ENCODE results near the gene PTTG1IP2. TPM values are rescaled to one million over a fixed set of nuclear protein-coding genes. Genes with fewer than 3 reads are reported as not detected.

Gene PTTG1IP2
- total RNA-seq, 6 donors from 2014 or later, result not detected

DNA sequence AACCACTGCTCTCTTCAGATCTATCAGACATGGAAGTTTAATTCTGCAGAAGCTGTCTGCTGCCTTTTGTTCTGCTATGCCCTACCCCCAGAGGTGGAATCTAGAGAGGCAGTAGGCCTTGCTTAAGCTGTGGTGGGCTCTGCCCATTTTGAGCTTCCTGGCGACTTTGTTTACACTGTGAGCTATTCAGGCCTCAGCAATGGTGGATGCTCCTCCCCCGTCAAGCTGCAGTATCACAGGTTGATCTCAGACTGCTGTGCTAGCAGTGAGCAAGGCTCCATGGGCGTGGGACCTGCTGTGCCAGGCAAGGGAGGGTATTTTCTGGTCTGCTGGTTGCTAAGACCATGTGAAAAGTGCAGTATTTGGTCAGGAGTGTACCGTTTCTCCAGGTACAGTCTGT is 81.6 kb downstream of the PTTG1IP2 start:
- Histone ChIP-seq H3K27ac (no peak overlapping the region), H3K4me3 (no peak overlapping the region), H3K9me3 (no peaks in the 10 kb centered on the region), H3K4me1 (no peaks in the 10 kb centered on the region), H3K36me3 (no peaks in the 10 kb centered on the region), H3K27me3 (no peaks in the 10 kb centered on the region)
- 70 to 83% methylated on average over 1 to 4 of the region's 4 CpGs for WGBS, 2 donors
- ATAC-seq (ENCODE audit: low FRiP score in 2 of 2) (no peak), DNase-seq (no peak)
- TF ChIP-seq EP300 (IDR thresholded peaks at IDR 0.05) (no peak), POLR2A (IDR thresholded peaks at IDR 0.05) (no peak), POLR2AphosphoS5 (IDR thresholded peaks at IDR 0.05) (no peak)
- TF ChIP-seq, protein P1, sequence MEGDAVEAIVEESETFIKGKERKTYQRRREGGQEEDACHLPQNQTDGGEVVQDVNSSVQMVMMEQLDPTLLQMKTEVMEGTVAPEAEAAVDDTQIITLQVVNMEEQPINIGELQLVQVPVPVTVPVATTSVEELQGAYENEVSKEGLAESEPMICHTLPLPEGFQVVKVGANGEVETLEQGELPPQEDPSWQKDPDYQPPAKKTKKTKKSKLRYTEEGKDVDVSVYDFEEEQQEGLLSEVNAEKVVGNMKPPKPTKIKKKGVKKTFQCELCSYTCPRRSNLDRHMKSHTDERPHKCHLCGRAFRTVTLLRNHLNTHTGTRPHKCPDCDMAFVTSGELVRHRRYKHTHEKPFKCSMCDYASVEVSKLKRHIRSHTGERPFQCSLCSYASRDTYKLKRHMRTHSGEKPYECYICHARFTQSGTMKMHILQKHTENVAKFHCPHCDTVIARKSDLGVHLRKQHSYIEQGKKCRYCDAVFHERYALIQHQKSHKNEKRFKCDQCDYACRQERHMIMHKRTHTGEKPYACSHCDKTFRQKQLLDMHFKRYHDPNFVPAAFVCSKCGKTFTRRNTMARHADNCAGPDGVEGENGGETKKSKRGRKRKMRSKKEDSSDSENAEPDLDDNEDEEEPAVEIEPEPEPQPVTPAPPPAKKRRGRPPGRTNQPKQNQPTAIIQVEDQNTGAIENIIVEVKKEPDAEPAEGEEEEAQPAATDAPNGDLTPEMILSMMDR (IDR thresholded peaks at IDR 0.05), result no peak

DNA sequence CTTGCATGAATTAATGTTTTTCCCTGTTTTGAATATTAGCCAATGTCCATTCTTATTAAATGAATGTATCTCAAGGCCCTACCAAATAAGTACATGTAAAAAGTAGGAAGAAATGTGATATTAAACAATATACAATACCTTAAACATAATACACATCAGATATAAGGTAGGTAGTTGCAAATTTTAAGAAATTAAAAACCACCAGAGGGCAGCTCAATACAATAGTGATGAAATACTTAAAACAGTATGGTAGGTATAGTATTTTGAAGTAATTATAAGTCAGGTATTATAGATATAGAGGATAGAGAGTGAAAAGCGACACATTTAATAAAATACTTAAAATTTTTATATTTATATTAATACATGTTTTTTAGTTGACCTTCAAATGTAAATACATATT is 83.1 kb downstream of the PTTG1IP2 start:
- TF ChIP-seq, protein P1 (IDR thresholded peaks at IDR 0.05), result peak in 3 of 6 experiments; percentile 7 to 21 (median 10)
- no peak for TF ChIP-seq POLR2A (IDR thresholded peaks at IDR 0.05)
- TF ChIP-seq EP300 (IDR thresholded peaks at IDR 0.05), result no peak
- H3K27ac ChIP-seq, result no peak overlapping the region
- no peaks in the 10 kb centered on the region for H3K27me3 ChIP-seq
- H3K4me3 ChIP-seq, result no peak overlapping the region
- H3K4me1 ChIP-seq, result no peaks in the 10 kb centered on the region
- 82 to 85% methylated on average over 1 of the region's 1 CpG for WGBS, 2 donors
- ATAC-seq (ENCODE audit: low FRiP score in 2 of 2) (no peak), DNase-seq (no peak)
- no peaks in the 10 kb centered on the region for H3K9me3 ChIP-seq
- H3K36me3 ChIP-seq, result no peaks in the 10 kb centered on the region

DNA sequence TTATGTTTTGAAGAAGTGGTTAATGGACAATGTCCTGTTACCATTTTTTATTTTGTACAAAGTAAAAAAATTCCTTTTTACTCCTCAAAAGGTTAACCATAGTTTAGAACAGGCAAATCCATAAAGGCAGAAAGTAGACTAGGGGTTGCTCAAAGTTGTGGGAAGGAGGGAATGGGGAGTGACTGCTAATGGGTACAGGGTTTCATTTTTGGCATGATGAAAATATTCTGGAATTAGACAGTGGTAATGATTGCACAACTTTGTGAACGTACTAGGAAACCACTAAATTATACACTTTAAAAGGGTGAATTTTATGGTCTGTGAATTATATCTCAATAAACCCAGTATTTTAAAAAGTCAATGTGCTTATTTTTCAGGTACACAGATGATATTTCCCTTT is 91.3 kb downstream of the PTTG1IP2 start:
- Histone ChIP-seq H3K27me3 (no peaks in the 10 kb centered on the region), H3K9me3 (no peaks in the 10 kb centered on the region), H3K36me3 (no peaks in the 10 kb centered on the region), H3K27ac (no peak overlapping the region), H3K4me3 (no peak overlapping the region), H3K4me1 (no peaks in the 10 kb centered on the region)
- no peak for TF ChIP-seq EP300 (IDR thresholded peaks at IDR 0.05)
- TF ChIP-seq POLR2AphosphoS5 (IDR thresholded peaks at IDR 0.05), result no peak
- TF ChIP-seq POLR2A (IDR thresholded peaks at IDR 0.05), result no peak
- TF ChIP-seq, protein P1 (IDR thresholded peaks at IDR 0.05), result no peak
- 34 to 39% methylated on average over 1 of the region's 1 CpG for WGBS, 2 donors
- DNase-seq (no peak), ATAC-seq (ENCODE audit: low FRiP score in 2 of 2) (no peak)

Other genes with a start within 250 kb of the PTTG1IP2 start
- gene CFAP69, start 224.5 kb upstream of the PTTG1IP2 start, total RNA-seq, result 10 to 100 TPM in 2 of 6 donors, 1 to 10 TPM in 4; 3.4 to 34.9 (median 6.9) TPM
- gene FAM237B, start 148.3 kb upstream of the PTTG1IP2 start, total RNA-seq, result under 1 TPM in 1 of 6 donors, not detected in 5; 0.15 TPM
- gene GTPBP10, start 122.9 kb upstream of the PTTG1IP2 start, total RNA-seq, result 10 to 100 TPM; 11.2 to 25.1 (median 19.1) TPM
- 10 to 100 TPM in 5 of 6 donors, 1 to 10 TPM in 1; 8.0 to 51.7 (median 28.1) TPM for gene CLDN12, start 66.2 kb upstream of the PTTG1IP2 start, total RNA-seq
- gene CDK14, start 126.7 kb downstream of the PTTG1IP2 start, total RNA-seq, result 10 to 100 TPM; 21.7 to 53.4 (median 37.1) TPM